AG20443 (cell line): ENCODE data around the gene REEP6.

Source experiments
- DNase-seq: peaks from one replicate; pipeline ENCODE4 v3.0.0; 2012; ENCODE audit warnings: low spot score, mixed read lengths

REEP6 gene

DNA sequence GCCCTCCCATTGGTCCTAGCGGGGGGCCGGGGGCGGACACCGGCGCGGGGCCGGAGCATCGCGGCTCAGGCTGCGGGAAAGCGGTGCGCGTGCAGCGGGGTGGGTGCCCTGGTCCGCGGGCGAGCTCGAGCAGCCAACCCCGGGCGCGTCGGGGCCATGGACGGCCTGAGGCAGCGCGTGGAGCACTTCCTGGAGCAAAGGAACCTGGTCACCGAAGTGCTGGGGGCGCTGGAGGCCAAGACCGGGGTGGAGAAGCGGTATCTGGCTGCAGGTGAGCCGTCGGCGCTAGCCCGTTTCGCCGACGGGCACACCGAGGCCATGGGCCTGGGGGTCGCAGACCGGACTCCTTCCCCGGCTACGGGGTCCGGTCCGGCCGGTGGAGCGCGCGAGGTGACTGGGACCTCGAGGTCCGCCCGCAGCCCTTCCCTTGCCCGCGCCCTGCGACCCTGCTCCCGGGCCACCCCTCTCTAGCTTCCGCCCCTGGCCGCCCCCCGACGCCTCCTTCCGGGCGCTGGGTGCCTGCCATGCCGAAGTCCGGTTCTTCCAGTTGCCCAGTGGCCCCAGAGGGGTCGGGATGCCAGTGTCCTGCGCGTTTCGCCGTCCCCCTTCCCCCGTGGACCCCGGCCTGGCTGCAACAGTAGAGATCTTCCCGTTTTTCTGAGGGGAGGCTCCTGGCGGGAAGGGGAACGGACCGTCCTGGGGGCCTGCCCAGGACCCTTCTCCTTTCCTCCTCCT, at the start of gene REEP6:
Gene REEP6 (plus strand): TSS at position 68 of the 735 bp plus-strand sequence. CDS start 89 bp downstream, at position 157.
- DNase-seq, result no peak

DNA sequence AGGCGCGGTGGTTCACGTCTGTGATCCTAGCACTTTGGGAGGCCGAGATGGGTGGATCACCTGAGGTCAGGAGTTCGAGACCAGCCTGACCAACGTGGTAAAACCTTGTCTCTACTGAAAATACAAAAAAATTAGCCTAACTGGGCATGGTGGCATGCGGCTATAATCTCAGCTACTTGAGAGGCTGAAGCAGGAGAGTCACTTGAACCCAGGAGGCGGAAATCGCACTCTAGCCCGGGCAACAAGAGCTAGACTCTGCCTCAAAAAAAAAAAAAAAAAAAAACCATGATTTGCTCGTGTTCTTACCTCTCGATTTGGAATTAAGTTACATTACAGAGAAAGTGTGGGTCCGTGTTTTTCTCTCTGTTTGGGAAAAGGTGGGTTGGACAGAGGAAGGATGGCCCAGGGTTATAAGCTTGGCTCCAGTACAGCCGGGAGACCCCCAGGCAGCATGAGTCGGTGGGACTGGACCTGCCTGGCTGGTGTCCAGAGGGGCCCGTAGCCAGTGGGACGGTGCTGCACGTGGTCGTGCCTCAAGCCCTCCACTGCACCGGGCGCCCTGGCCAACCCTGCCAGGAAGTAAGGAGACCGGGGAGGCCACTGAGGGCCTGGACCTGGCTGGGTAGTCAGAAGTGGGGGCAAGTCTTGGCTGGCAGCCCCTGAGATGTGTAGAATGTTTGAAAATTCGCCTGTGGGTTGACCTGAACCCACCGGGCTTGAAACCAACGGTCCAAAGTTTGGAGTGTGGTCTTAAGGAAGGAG, 49.1 kb upstream of the REEP6 start:
- no peak for DNase-seq

DNA sequence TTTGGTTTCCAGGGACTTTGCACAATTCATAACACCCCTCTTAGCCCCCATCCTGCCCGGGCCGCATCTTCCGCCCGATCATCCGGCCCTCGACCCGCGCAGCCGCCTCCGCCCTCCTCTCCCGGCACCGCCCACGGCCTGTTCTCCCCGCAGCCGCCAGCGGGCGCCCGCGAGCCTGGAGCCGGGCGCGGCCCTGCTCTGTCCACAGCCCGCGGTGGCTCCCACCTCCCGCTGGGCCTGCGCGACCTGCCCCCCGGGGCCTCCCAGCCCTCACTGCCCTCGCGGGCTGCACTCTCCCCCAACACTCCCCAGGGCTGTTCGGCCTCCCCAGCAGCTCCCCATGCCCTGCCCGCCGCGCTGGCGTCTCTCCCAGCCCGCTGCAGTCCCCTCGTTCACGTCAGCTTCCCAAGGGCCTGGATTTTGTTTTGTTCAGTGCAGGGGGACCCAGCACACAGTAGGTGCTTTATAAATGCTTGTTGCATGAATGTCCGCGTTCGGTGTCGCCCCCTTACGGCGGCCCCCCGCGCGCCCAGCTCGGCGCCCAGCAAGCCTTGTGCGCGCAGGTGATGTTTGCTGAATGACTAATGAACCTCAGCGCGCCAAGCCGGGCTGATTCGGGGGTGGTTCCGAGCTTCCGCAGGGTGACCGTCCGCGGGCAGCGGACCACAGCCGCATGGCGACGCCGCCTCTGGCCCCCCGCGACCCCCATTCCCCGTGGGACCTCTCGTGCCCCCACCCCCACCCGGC, 45.6 kb upstream of the REEP6 start:
- DNase-seq, result peak; percentile 96

DNA sequence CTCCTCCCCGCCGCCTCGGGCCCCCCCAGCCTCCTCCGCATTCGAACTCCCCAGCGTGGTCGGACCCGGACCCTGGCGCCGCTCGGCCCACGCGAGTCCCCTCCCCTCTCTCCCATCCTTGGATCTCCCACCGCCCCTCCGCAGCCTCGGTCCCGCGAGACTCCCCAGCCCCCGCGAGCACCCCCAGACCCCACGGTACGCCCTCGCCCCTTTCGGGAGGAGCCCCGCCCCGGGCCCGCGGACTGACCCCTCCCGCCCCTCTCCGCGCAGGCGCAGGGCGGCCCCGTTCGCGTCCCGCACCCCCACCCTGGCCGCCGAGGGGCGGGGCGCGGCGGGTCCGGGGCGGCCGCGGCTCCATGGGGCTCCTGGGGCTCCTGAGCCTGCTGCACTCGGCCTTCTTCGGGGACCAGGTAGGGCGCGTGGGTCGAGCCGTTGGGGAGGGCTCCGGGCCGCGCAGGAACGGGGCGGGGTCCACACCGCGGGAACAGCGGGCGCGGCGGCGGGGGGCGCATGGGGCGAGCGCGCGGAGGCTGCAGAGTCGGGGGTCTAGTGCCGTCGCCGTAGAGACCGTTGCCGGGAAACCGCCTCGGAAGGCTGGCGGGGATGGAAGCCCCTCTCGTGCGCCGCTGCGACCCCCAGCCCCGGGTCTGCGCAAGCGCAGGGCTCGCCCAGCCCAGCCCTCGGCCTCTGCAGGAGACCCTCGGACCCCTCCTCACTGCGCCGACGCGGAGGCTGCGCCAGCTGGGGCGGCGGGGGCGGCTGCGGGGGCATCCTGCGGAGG, 44.9 kb upstream of the REEP6 start:
- peak; percentile 72 for DNase-seq

DNA sequence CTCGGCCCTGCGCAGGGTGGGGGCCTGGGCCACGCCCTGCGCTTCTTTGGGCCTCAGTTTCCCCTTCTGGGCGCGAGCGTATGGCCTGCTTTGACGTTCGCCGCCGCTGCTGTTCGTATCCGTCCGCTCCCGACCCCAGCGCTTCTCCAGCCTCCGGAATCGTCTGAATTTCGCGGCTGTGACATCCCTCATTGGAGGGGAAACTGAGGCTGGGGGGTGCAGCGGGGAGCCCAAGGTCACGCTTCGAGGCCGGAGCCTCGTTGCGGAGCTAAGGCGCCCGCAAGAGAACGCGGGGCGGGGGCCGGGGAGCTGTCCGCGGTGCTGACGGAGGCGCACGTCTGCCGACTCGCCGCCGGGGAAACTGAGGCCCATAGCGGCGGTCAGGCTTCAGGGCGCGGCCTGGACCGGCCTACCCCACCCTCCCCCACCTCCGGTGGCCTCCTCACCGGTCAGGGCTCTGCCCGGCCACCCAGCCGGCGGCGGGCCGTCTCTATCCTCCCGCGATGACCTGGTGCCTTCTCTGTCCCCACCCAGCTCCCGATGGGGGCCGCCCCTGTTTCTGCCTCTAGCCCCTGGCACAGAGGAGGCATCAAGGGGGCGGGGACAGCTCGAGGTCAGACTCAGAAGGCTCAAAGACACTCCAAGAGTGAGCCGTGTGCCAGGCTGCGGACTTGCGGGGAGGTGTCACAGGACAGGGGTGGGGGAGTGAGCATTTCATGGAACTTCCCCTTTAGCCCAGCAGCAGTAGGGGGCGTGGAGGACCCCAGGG, 44.1 kb upstream of the REEP6 start:
- DNase-seq, result peak; percentile 33

DNA sequence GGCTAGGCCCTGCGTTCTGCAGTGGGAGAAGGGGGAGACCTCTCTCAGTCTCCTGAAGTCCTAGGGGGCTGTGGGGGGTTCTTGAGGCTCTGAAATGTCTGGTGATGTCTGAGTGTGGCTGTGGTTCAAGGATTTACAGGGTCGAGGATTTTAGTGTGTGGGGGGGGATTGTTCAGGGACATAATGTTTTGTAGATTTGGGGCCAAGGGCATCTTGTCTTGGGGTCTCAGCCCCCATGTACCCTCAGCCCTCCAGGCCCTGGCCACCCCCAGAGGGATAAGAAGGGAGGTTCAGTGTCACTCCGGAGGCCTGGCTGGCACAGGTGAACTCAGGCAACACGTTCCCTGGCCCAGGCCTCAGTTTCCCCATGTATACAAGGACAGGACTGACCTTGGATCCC, 43.5 kb upstream of the REEP6 start:
- DNase-seq, result no peak

DNA sequence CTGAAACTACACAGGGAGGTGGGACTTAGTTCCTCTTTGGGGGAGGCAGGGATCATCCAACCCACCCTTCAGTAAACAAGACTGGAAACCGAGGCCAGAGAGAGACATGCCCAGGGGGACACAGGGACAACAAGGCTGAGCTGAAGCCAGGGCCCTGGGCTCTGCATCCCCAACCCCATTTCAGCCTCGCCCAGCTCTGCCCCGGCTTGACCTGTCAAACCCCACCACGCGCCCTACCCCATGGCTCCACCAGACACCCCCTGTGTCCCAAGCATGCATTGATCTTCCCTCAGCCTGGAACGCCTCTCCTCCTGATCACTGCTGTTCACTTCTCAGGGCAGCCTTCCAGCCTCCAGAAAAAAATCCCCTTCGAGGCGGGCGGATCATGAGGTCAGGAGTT, 43.0 kb upstream of the REEP6 start:
- no peak for DNase-seq

DNA sequence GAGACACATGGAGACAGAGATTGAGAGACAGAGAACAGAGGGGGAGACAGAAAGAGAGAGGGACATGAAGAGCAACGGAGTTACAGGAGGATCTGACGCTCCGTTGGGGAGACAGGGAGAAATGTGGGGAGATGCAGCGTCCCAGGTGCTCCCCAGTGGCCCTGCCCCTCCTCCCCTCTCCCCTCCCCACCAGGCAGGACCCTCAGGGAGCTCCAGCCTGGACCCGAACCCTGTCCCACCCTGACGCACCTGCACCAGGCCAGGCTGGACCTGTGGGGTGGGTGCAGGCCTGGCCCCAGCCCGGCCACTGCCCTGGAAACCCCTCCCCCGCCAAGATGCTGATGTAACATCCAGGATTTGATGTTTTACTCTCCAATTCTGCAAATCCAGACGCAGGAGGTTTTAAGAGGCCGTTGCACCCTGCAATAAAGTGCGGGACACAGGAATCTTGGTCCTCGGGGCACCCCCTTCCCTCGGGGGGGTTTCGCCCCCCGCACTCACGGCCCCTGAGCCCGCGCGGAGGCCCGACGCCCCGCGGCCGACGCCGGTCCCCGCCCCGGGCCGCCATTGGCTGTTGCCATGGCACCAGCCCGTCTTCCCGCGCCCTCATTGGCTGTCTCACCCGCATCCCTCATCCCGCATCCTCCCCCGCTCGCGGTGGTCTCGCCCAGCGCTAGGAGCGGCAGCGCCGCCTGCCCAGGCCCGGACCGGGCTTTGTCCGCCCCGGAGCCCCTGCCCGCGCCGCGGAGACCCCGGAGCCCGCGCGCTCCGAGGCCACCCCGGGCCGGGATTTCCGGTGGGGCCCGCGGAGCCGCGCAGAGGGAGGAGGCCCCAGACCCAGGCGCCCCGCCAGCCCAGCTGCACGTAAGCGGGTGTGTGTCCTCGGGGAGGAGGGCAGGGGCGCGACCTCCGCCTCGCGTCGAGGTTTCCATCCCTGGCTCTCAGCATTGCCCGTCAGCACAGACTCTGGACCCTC, 41.2 kb upstream of the REEP6 start, which contains the start of gene APC2:
Gene APC2 (plus strand): TSS at position 655 of the 976 bp plus-strand sequence. CDS start 2,881 bp downstream, outside the sequence.
- peak; percentile 90 for DNase-seq

DNA sequence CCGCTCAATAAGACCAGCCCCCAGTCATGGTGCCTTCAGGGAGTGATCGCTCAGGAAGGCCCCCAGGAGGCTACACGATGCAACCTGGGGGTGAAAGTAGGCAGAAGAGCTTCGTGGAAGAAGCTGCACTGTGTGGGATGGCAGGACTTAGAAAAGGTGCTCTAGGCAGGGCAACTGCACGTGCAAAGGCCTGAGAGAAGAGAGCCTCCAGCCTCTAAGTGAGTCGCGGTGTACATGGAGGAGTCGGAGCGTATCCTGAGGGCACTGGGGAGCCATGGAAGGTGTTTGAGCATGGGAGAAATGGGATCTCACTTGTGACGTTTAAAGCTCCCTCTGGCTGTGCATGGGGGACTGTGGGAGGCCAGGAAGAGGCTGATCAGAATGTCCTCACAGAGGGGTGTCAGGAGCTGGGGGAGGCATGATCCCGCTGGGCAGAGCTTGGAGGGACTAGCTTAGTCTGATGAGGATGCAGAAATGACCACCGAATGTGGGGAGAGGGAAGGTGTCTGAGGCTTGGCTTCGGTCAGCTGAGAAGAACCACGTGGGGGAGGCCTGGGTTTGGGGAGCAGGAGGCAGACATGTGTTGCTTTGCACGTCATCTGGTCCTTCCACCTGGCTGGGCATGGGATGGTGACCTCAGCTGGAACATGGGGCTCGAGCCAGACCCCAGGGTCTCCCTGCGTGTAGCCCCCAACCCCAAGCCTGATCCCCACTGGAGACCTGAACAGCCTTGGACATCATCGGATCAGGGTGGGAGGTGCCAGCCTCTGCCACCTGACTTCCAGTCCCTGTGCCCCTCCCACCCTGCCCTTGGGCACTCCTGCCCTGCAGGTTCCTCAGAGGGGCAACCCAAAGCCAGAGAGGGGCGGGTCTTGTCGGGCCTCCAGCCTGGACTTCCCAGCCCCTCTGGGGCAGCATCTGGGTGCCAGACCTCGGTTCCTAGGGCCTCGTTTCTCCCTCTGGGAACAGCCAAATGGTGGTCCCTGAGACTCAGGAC, 39.9 kb upstream of the REEP6 start:
- DNase-seq, result no peak

DNA sequence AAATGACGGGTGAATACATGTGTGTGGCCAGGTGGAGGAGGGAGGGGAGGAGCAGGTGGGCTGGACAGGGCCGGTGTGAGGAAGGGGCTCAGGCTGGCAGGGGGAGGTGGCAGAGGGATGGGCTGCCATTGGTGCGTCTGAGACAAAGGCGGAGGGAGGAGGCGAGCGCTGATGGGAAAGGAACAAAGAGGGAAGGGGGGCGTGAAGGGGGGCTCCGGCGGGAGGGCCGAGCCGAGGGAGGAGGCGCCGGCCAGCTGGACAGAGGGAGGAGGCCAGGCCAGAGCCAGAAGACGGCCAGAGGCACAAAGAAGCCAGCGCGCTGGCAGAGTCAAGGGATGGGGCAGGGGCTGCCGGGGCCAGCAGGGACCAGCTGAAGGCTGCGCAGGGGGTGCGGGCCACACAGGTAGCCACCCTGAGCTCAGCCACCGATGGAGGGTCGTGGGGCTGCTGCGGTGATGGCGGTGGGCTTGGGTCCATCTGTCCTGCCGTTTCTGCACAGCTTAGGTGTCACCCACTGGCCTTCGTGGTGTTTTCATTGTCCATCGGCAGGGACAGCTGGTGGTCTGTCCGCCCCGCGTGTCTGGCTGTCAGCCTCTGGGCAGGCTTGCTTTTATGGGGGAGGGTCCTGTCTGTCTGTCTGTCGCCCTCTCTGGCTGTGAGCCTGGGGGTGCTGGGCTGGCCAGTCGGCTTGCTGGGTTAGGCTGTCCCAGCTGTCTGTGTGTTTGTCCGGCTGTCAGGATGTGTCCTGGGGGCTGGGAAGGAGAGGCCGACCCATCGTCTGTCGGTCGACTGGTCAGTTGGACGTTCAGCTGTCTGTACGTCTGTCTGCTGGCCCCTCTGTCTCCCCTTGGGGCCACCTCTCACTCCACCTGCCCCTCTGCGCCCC, 38.8 kb upstream of the REEP6 start:
- DNase-seq, result no peak

DNA sequence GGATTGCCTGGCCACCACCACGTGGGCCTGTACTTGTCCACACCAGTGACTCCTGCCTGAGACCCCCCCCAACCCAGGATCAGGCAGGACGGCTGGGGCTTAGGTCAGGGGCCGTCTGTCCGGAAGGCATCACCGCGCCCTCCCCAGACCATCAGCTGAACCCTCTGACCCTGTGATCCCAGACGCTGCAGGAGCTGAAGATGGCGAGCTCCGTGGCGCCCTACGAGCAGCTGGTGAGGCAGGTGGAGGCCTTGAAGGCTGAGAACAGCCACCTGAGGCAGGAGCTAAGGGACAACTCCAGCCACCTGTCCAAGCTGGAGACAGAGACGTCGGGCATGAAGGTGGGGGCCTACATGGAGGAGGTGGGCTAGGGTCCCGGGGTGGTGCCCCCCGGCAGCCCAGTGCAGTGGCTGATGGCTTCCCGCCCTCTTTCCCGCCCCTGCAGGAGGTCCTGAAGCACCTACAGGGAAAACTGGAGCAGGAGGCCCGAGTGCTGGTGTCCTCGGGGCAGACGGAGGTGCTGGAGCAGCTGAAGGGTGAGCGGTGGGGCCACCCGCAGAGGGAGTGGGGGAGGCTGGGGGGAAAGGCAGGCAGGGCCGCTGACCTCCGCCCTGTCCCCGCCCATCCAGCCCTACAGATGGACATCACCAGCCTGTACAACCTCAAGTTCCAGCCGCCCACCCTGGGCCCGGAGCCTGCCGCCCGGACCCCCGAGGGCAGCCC, 38.0 kb upstream of the REEP6 start:
- no peak for DNase-seq

DNA sequence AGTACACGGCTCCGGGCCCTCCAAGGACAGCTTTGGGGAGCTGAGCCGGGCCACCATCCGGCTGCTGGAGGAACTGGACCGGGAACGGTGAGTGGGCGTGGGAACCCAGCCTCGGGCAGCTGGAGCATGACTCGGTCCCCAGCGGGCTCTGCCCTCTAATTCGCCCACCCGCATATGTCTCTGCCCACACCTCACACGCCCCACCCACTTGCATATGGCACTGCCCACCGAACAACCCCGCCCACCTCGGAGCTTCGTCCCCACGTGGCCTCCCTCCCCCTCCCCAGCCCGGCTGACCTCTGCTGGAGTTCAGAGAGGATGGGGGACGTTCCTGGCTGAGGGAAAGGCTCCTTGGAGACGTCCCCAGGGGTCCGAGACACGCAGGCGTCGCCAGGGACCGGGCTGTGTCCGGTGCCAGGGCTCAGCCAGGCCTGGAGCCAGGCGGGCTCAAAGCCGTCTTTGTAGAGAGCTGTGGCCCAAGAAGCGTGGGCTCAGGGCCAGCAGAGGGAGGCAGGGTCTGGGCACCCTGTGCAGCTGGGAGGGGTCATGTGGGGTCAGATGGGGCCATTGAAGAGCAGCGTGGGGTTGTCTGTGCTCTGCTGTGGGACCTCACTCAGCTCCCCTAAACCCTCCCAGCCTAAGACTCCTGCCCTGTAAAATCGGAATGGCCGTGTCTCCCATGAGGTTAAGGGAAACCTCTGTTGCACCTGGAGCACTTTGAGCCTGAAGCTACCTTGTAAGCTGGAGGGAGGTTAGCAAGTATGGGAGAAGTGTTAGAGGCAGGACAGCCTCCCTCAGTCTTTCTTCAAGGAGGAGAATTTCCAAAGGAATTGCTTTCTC, 37.2 kb upstream of the REEP6 start:
- DNase-seq, result peak; percentile 77

DNA sequence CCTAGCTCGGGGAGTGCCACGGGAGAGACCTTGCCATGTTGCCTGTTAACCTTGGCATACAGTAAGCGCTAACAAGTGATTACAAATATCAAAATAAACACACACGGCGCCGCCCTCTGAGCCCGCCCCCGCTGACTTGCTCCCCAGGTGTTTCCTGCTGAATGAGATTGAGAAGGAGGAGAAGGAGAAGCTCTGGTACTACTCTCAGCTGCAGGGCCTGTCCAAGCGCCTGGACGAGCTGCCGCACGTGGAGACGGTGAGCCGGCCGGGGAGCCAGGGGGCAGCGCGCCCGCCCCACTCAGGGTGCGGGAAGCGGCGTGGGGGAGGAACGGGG, 36.0 kb upstream of the REEP6 start:
- no peak for DNase-seq

DNA sequence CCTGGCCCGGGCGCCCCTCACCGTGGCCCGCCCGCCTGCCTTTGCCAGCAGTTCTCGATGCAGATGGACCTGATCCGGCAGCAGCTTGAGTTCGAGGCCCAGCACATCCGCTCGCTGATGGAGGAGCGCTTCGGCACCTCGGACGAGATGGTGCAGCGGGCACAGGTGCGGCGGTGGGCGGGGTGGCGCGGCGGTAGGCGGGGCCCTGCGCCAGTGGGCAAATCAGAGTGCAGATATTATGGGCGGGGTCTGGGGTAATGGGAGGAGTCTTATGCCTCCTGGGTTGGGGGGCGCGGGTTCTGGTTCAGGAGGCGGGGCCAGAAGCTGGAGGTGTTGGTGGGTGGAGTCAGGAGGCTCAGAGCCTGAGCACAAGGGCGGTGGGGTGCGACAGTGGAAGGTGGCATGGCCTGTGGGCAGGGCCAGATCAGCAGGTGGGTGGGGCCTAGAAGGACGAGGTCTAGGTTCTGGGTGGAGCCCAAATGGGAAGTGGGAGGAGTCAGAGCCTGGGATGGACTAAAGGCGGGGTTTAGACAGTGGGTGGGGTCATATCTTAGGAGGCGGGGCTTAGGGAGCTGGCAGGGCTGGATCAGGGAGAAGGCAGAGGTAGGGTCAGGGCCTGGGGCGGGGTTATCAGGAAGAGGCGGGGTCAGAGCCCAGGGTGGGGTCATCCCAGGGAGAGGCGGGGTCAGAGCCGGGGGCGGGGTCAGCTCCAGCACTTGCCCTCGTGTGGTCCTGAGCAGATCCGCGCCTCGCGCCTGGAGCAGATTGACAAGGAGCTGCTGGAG, 35.5 kb upstream of the REEP6 start:
- DNase-seq, result peak; percentile 78
